BLaER1 (cell line): ENCODE measurements around the gene ORC6.

Experiments used
- H3K27ac ChIP-seq: shearing (Covaris generic); formaldehyde crosslinking; 2 replicates; pipeline ENCODE4 v1.8.1; 2022
- H3K27me3 ChIP-seq: shearing (Covaris generic); formaldehyde crosslinking; 2 replicates; pipeline ENCODE4 v1.8.1; 2022
- H3K36me3 ChIP-seq: shearing (Covaris generic); formaldehyde crosslinking; 2 replicates; pipeline ENCODE4 v1.8.1; 2022
- H3K4me1 ChIP-seq: shearing (Covaris generic); formaldehyde crosslinking; 2 replicates; pipeline ENCODE4 v1.8.1; 2022
- H3K4me2 ChIP-seq: shearing (Covaris generic); formaldehyde crosslinking; 2 replicates; pipeline ENCODE4 v1.8.1; 2022
- H3K4me3 ChIP-seq: shearing (Covaris generic); formaldehyde crosslinking; 2 replicates; pipeline ENCODE4 v1.8.1; 2022
- H3K9ac ChIP-seq: shearing (Covaris generic); formaldehyde crosslinking; 2 replicates; pipeline ENCODE4 v1.8.1; 2022
- H3K9me3 ChIP-seq: shearing (Covaris generic); formaldehyde crosslinking; 2 replicates; pipeline ENCODE4 v1.8.1; 2022
- H4K20me1 ChIP-seq: shearing (Covaris generic); formaldehyde crosslinking; 2 replicates; pipeline ENCODE4 v1.8.1; 2022
- Cebpa-rat ChIP-seq: shearing (Covaris generic); IDR thresholded peaks from 2 replicates; pipeline ENCODE4 v1.8.1; 2022

Gene ORC6

DNA sequence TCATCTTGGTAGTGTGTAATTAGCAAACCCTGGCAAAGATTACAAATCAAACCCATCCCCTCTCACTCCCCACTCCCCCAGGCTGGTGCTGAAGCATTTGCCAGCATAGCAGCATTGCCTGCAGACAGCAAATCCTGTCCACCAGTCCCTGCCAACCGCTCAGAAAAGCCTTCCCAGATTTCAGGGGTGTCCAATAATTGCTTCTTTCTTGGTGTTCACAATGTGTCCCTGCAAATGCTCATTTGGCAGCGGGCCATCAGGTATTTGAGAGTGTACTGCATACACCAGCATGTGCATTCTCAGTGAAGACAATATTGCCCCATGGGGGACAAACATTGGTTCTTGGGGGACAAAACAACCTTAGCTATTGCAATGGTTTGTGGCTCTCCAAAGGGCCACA is 28.2 kb downstream of the ORC6 start:
- TF ChIP-seq Cebpa-rat, result no peak
- Histone ChIP-seq H3K4me3 (no peak overlapping the region), H3K9ac (no peak overlapping the region), H3K27me3 (no peaks in the 10 kb centered on the region), H3K4me1 (peaks cover 7% of the 10 kb centered on the region), H3K27ac (no peak overlapping the region), H3K4me2 (no peak overlapping the region), H3K9me3 (no peaks in the 10 kb centered on the region), H4K20me1 (no peaks in the 10 kb centered on the region), H3K36me3 (no peaks in the 10 kb centered on the region)

DNA sequence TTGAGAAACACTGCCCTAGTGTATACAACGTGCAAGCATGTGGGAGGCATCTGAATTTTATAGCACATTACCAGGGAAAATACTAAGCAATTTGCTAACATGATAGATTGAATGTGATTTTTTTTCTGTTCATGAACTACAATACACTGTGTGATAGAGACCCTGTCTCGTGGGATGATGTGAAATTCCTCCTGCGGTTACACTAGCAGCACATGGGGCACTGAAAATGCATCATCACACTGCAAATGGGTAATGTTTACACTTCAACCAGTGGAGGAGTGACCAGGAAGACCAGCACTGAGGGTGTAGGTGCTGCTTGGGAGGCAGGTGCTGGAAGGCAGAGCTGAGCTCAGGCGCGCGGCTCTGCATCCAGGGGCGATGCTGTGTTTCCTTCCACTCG is 28.8 kb downstream of the ORC6 start:
- Histone ChIP-seq H3K4me2 (no peak overlapping the region), H3K27ac (no peak overlapping the region), H3K9me3 (no peaks in the 10 kb centered on the region), H3K9ac (no peak overlapping the region), H4K20me1 (no peaks in the 10 kb centered on the region), H3K4me1 (peaks cover 7% of the 10 kb centered on the region), H3K4me3 (no peak overlapping the region), H3K36me3 (no peaks in the 10 kb centered on the region), H3K27me3 (no peaks in the 10 kb centered on the region)
- TF ChIP-seq Cebpa-rat, result no peak

DNA sequence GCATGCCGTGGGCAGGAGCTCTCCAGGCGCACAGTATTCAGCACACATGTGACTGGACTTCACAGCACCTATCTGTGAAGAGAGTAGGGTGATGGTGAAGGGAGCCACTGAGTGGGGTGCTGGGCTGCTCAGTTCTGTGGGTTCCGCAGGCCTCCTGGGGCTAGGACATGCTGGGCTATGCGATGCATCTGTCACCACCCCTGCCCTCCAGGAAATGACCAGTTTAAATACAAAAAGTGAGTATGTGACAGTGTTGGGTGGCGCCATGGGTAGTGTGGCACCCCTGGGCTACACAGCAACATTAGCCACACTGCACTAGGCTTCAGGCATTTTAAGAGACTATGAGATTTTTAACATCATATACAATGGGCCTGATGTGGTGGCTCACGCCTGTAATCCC is 30.1 kb downstream of the ORC6 start:
- no peaks in the 10 kb centered on the region for H4K20me1 ChIP-seq
- no peak for TF ChIP-seq Cebpa-rat

DNA sequence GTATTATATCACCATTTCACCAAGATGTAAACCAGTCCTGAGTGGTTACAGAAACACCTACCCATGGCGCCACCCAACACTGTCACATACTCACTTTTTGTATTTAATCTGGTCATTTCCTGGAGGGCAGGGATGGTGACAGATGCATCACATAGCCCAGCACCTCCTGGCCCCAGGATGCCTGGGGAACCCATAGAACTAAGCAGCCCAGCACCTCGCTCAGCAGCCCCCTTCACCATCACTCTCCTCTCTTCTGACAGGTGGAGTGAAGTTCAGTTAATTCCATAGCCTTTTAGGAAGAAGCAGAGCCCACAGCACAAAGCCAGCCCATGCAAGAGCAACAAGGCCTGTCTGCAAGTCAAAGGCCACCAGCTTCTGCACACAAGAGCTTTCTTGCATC is 31.2 kb downstream of the ORC6 start:
- no peak overlapping the region for H3K4me2 ChIP-seq
- no peaks in the 10 kb centered on the region for H4K20me1 ChIP-seq
- H3K27ac ChIP-seq, result no peak overlapping the region
- H3K4me1 ChIP-seq, result peaks cover 7% of the 10 kb centered on the region
- no peaks in the 10 kb centered on the region for H3K27me3 ChIP-seq
- no peaks in the 10 kb centered on the region for H3K36me3 ChIP-seq
- H3K9me3 ChIP-seq, result peaks cover 6% of the 10 kb centered on the region; the same call in 1 of the 2 replicates
- no peak for TF ChIP-seq Cebpa-rat
- no peak overlapping the region for H3K9ac ChIP-seq
- H3K4me3 ChIP-seq, result no peak overlapping the region

More for the DNA sequence above, 30.1 kb downstream of the ORC6 start:
- Histone ChIP-seq H3K4me1 (peaks cover 7% of the 10 kb centered on the region), H3K27me3 (no peaks in the 10 kb centered on the region), H3K27ac (no peak overlapping the region), H3K9ac (no peak overlapping the region), H3K36me3 (no peaks in the 10 kb centered on the region), H3K4me2 (no peak overlapping the region), H3K9me3 (no peaks in the 10 kb centered on the region), H3K4me3 (no peak overlapping the region)

DNA sequence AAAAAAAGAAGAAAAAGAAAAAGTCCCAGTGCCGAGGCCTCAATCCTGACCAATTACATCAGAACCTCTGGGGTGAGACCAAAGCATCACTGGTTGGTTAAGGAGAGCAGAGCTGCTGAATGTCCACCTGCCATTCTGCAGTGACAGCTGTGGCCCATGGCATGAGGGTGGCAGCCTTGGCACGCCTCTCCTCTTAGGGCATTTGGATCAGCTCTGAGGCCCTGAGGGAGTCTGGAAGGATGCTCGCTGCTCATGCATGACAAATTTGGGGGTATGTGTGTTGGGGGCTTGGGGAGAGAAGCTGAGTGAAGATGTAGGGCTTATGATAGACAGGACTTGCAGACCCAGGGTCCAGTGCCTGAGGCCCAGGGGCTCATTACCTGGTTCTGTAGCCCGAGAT is 32.4 kb downstream of the ORC6 start:
- TF ChIP-seq Cebpa-rat, result no peak
- Histone ChIP-seq H3K36me3 (no peaks in the 10 kb centered on the region), H3K9ac (no peak overlapping the region), H3K4me2 (peak overlapping the region; percentile 37; the same call in 1 of the 2 replicates), H3K27me3 (no peaks in the 10 kb centered on the region), H3K4me1 (peaks cover 7% of the 10 kb centered on the region), H3K27ac (no peak overlapping the region), H3K9me3 (peaks cover 6% of the 10 kb centered on the region; the same call in 1 of the 2 replicates), H4K20me1 (no peaks in the 10 kb centered on the region), H3K4me3 (no peak overlapping the region)

DNA sequence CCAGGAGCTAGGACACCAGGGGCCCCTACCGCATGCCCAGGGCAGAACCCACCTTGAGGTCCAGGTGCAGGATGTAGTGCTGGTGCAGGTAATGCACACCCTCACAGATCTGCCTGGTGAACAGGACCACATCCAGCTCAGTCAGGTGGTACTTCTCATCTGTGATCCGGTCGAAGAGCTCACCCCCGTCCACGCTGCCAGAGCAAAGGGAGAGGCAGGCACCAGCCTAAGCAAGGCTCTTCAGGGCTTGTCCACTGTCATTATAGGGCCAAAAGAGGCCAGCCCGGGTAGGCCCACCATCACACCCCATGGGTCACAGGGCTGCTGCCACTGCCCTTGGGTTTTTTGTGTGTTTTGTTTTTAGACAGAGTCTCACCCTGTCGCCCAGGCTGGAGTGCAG is 37.7 kb downstream of the ORC6 start:
- no peak overlapping the region for H3K4me3 ChIP-seq
- peaks cover 4% of the 10 kb centered on the region for H3K4me1 ChIP-seq
- no peaks in the 10 kb centered on the region for H3K36me3 ChIP-seq
- no peak for TF ChIP-seq Cebpa-rat
- no peak overlapping the region for H3K27ac ChIP-seq
- no peak overlapping the region for H3K9ac ChIP-seq
- H3K9me3 ChIP-seq, result peaks cover 6% of the 10 kb centered on the region; the same call in 1 of the 2 replicates
- H4K20me1 ChIP-seq, result no peaks in the 10 kb centered on the region
- H3K27me3 ChIP-seq, result no peaks in the 10 kb centered on the region
- H3K4me2 ChIP-seq, result no peak overlapping the region

DNA sequence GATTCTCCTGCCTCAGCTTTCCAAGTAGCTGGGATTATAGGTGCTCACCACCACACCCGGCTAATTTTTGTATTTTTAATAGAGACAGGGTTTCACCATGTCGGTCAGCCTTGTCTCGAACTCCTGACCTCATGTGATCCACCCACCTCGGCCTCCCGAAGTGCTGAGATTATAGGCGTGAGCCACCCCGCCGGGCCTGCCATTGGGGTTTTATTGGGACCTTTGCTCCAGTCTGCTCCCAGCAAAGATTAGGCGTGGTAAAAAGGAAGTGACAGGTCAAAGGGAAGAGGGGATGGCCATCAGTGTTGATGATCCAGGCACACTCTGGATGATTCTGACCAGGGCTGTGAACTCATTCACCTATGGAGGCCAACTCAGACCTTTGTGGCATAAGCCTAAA is 38.2 kb downstream of the ORC6 start:
- no peak for TF ChIP-seq Cebpa-rat
- Histone ChIP-seq H4K20me1 (no peaks in the 10 kb centered on the region), H3K4me3 (no peak overlapping the region), H3K27ac (no peak overlapping the region), H3K36me3 (no peaks in the 10 kb centered on the region), H3K9ac (no peak overlapping the region), H3K27me3 (no peaks in the 10 kb centered on the region), H3K4me2 (no peak overlapping the region), H3K4me1 (peaks cover 7% of the 10 kb centered on the region), H3K9me3 (peaks cover 6% of the 10 kb centered on the region; the same call in 1 of the 2 replicates)

DNA sequence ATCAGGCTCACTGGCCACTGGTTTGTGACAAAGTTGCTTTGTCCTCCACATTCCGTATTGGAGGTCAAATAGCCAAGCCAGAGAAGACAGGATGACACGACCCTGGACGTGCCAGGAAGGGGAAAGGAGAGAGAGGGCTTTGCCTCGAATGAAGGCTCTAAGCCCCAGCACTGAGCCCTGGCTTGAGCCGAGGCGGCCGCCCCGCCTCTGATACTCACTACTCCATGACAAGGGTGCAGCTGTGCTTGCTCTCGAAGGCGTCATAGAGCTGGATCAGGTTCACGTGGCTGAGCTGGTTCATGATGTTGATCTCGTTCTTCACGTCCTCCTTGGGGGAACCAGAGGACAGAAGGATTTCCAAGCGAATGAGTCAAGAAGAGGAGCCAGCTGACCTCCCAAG is 39.3 kb downstream of the ORC6 start:
- no peak overlapping the region for H3K27ac ChIP-seq
- H3K9me3 ChIP-seq, result peaks cover 6% of the 10 kb centered on the region; the same call in 1 of the 2 replicates
- no peaks in the 10 kb centered on the region for H3K36me3 ChIP-seq
- peaks cover 10% of the 10 kb centered on the region for H3K4me1 ChIP-seq
- TF ChIP-seq Cebpa-rat, result no peak
- H3K4me3 ChIP-seq, result no peak overlapping the region
- no peak overlapping the region for H3K4me2 ChIP-seq
- H3K27me3 ChIP-seq, result no peaks in the 10 kb centered on the region
- no peaks in the 10 kb centered on the region for H4K20me1 ChIP-seq
- no peak overlapping the region for H3K9ac ChIP-seq

DNA sequence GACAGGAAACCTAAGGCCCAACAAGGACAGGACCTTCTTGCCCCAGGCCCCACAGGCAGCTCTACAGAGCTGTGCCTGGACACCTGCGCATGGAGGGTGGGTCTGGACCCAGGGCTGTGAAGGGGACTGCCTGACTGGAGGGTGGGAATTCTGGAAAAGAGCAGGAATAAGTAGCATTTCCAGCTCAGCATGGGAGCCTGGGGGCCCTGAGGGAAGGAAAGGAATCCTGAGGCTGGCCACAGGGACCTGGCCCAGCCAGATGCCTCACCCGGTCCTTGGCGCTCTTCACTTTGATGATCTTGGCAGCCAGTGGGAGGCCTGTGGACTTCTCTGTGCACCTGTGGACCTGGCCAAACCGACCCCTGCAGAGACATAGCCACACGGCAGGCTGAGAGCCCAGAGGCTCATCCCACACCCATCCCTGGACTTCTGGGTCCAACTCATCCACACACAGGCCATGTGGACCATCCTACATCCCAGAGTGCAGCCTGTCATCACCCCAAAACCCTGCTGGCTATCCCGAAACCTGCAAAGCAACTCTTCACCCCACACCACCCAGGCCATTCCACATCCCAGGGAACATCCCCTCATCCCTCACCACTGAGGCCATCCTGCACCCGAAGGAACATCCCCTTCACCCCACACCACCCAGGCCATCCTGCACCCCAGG is 40.0 kb downstream of the ORC6 start:
- H3K36me3 ChIP-seq, result no peaks in the 10 kb centered on the region
- H3K9me3 ChIP-seq, result peaks cover 6% of the 10 kb centered on the region; the same call in 1 of the 2 replicates
- no peaks in the 10 kb centered on the region for H3K27me3 ChIP-seq
- H3K4me1 ChIP-seq, result peaks cover 10% of the 10 kb centered on the region
- H3K4me3 ChIP-seq, result no peak overlapping the region
- TF ChIP-seq Cebpa-rat, result no peak
- no peak overlapping the region for H3K9ac ChIP-seq
- H3K27ac ChIP-seq, result no peak overlapping the region
- no peak overlapping the region for H3K4me2 ChIP-seq
- H4K20me1 ChIP-seq, result no peaks in the 10 kb centered on the region

DNA sequence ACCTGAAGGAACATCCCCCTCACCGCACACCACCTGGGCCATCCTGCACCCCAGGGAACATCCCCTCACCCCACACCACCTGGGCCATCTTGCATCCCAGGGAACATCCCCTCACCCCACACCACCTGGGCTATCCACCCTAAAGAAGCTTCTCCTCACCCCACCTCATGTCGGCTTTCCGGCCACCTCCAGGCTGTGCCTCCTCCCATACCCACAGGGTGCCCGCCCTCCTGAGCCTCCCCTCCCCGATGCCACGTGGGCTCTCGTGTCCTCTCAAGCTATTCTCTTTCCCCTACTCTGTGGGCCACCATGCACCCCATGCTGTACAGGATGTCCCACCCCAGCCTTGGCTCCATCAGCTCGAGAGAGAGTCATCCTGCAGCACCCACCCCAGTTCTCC is 40.7 kb downstream of the ORC6 start:
- Histone ChIP-seq H3K4me3 (no peak overlapping the region), H3K27me3 (no peaks in the 10 kb centered on the region), H3K9me3 (peaks cover 6% of the 10 kb centered on the region; the same call in 1 of the 2 replicates), H3K9ac (no peak overlapping the region), H3K4me2 (no peak overlapping the region), H3K4me1 (peaks cover 10% of the 10 kb centered on the region), H4K20me1 (no peaks in the 10 kb centered on the region), H3K36me3 (no peaks in the 10 kb centered on the region), H3K27ac (no peak overlapping the region)
- no peak for TF ChIP-seq Cebpa-rat
